IMR-90 (cell line): Measurements from ENCODE around the gene POLR1E. TPM values are rescaled to one million over a fixed set of nuclear protein-coding genes. Genes with fewer than 3 reads are reported as not detected.

Source experiments
- ATAC-seq: fragments of 200-7000 bp; cut with Tn5 transposase; 2 replicates; pipeline ENCODE4 v1.9.1; 2020; ENCODE audit warnings: low read depth, mild to moderate bottlenecking, moderate library complexity
- BruUV-seq: library from RNA; stranded (reverse); fragments of 400-500 nt; replicated peaks from 2 replicates; lab custom pipeline; 2021; lab: Mats Ljungman, UMichigan
- CTCF ChIA-PET: fragments of 300-600 bp; formaldehyde crosslinking; extraction: SDS; loops from one replicate; lab custom pipeline; 2021; ENCODE audit warnings: antibody characterized with exemption; lab: Yijun Ruan, JAX
- POLR2A ChIA-PET: fragments of 300-600 bp; sonication (Branson Sonifier 250); formaldehyde crosslinking; loops from one replicate; lab custom pipeline; 2022; ENCODE audit warnings: antibody characterized with exemption; ENCODE audit not compliant: unreplicated experiment; lab: Charles Lee
- DNase-seq: peaks from one replicate; pipeline ENCODE4 v3.0.0; 2013
- H2AFZ ChIP-seq: replicated peaks from 2 replicates; pipeline ENCODE3; 2013; ENCODE audit warnings: low read length, mild to moderate bottlenecking; ENCODE audit not compliant: poor library complexity
- H2AK5ac ChIP-seq: 2 replicates; pipeline ENCODE4 v1.6.1; 2013; ENCODE audit warnings: low read depth, low read length, inconsistent platforms
- H2AK9ac ChIP-seq: replicated peaks from 2 replicates; pipeline ENCODE3; 2013; ENCODE audit warnings: mild to moderate bottlenecking, low read depth, low read length, moderate library complexity; ENCODE audit not compliant: poor library complexity
- H2BK120ac ChIP-seq: 2 replicates; pipeline ENCODE4 v1.6.1; 2013; ENCODE audit warnings: low read depth, low read length, inconsistent platforms
- H2BK15ac ChIP-seq: 3 replicates; pipeline ENCODE4 v1.6.1; 2013; ENCODE audit warnings: low read depth, low read length, inconsistent platforms
- H2BK20ac ChIP-seq: 2 replicates; pipeline ENCODE4 v1.6.1; 2013; ENCODE audit warnings: low read depth, mild to moderate bottlenecking, inconsistent platforms, low read length, moderate library complexity
- H2BK5ac ChIP-seq: 2 replicates; pipeline ENCODE4 v1.6.1; 2013; ENCODE audit warnings: mild to moderate bottlenecking, low read depth, low read length, inconsistent platforms; ENCODE audit not compliant: poor library complexity, severe bottlenecking
- H3K14ac ChIP-seq: replicated peaks from 2 replicates; pipeline ENCODE4 v1.6.1; 2013; ENCODE audit warnings: low read depth, low read length, inconsistent platforms
- H3K18ac ChIP-seq: 2 replicates; pipeline ENCODE4 v1.6.1; 2013; ENCODE audit warnings: low read depth, low read length, control low read depth
- H3K23ac ChIP-seq: 2 replicates; pipeline ENCODE4 v1.6.1; 2013; ENCODE audit warnings: low read depth, low read length, inconsistent platforms
- H3K27ac ChIP-seq: 2 replicates; pipeline ENCODE4 v1.5.1; 2013; ENCODE audit warnings: mild to moderate bottlenecking, control low read depth, low read length; ENCODE audit not compliant: insufficient read depth
- H3K27me3 ChIP-seq: 2 replicates; pipeline ENCODE4 v1.6.1; 2013; ENCODE audit warnings: low read length; ENCODE audit not compliant: control insufficient read depth, insufficient read depth
- H3K36me3 ChIP-seq: 2 replicates; pipeline ENCODE4 v1.6.1; 2013; ENCODE audit warnings: low read length, mixed read lengths; ENCODE audit not compliant: control insufficient read depth, insufficient read depth
- H3K4ac ChIP-seq: 2 replicates; pipeline ENCODE4 v1.6.1; 2013; ENCODE audit warnings: low read depth, low read length, inconsistent platforms
- H3K4me1 ChIP-seq: 2 replicates; pipeline ENCODE4 v1.6.1; 2013; ENCODE audit warnings: low read length, mixed read lengths; ENCODE audit not compliant: control insufficient read depth, insufficient read depth
- H3K4me2 ChIP-seq: 2 replicates; pipeline ENCODE4 v1.6.1; 2013; ENCODE audit warnings: low read depth, mild to moderate bottlenecking, control low read depth, low read length, moderate library complexity
- H3K4me3 ChIP-seq: 2 replicates; pipeline ENCODE4 v1.5.1; 2013; ENCODE audit warnings: low read depth, mild to moderate bottlenecking, control low read depth, low read length, moderate library complexity; ENCODE audit not compliant: insufficient read depth
- H3K56ac ChIP-seq: 2 replicates; pipeline ENCODE4 v1.6.1; 2013; ENCODE audit warnings: low read length, inconsistent platforms; ENCODE audit not compliant: insufficient read depth; ENCODE audit errors: extremely low read depth
- H3K79me1 ChIP-seq, 2 experiments: 2 replicates each; pipeline ENCODE4 v1.6.1; 2013; ENCODE audit warnings: low read length in 2 of 2, inconsistent platforms in 1 of 2, low read depth in 1 of 2
- H3K9ac ChIP-seq: 2 replicates; pipeline ENCODE4 v1.6.1; 2013; ENCODE audit warnings: low read depth, low read length, control low read depth
- H3K9me1 ChIP-seq: 2 replicates; pipeline ENCODE4 v1.6.1; 2013; ENCODE audit warnings: low read length, inconsistent platforms; ENCODE audit not compliant: insufficient read depth
- H3K9me3 ChIP-seq: 2 replicates; pipeline ENCODE4 v1.6.1; 2013; ENCODE audit warnings: low read length; ENCODE audit not compliant: control insufficient read depth, insufficient read depth
- H4K20me1 ChIP-seq: 2 replicates; pipeline ENCODE4 v1.6.1; 2013; ENCODE audit warnings: low read length, inconsistent platforms; ENCODE audit not compliant: insufficient read depth
- H4K5ac ChIP-seq: 2 replicates; pipeline ENCODE4 v1.6.1; 2013; ENCODE audit warnings: mild to moderate bottlenecking, low read depth, low read length, control low read depth
- H4K8ac ChIP-seq, 2 experiments: 2 replicates each; pipeline ENCODE4 v1.6.1; 2013; ENCODE audit warnings: low read depth in 2 of 2, low read length in 2 of 2, control low read depth in 1 of 2, inconsistent platforms in 1 of 2
- H4K91ac ChIP-seq: 2 replicates; pipeline ENCODE4 v1.6.1; 2013; ENCODE audit warnings: low read depth, low read length, inconsistent platforms; ENCODE audit not compliant: insufficient read depth
- BHLHE40 ChIP-seq: fragments of 150-350 bp; IDR thresholded peaks from 2 replicates; pipeline ENCODE4 v1.6.1; 2016; ENCODE audit warnings: mild to moderate bottlenecking, low read depth, low read length
- CTCF ChIP-seq: conservative IDR thresholded peaks from 2 replicates; pipeline ENCODE4 v1.5.1; 2012; ENCODE audit warnings: mild to moderate bottlenecking, low read depth, low read length, improper control_type of control experiment
- WGBS, 2 experiments: methylation state at CpG; one replicate each; pipeline versions ENCODE4 v1.1.5 to v1.1.7; 2013; ENCODE audit warnings: missing lambda C conversion rate in 2 of 2; ENCODE audit not compliant: insufficient read length in 1 of 2; ENCODE audit errors: extremely low coverage in 2 of 2; 5-methylcytosine and 5-hydroxymethylcytosine counted together
- dilution Hi-C: fragments of 300-500 bp; cut with HindIII; formaldehyde crosslinking; loops from one replicate; pipeline ENCODE4 v1.14.3; 2018; ENCODE audit warnings: low sequenced_read_pairs; ENCODE audit not compliant: unreplicated experiment
- in situ Hi-C: fragments of 300-500 bp; cut with MboI; formaldehyde crosslinking; loops from 3 replicates; pipeline ENCODE4 v1.14.3; 2019; ENCODE audit warnings: low sequenced_read_pairs, inconsistent platforms, mixed read lengths
- intact Hi-C: fragments of 100-400 bp; cut with micrococcal nuclease; formaldehyde crosslinking; loops from 2 replicates; pipeline ENCODE4 v1.10.0; 2022
- polyA plus RNA-seq, 3 experiments: library from polyadenylated mRNA; depleted of rRNA; stranded (reverse); fragments of >200 nt; gene quantifications; 2 replicates each; pipeline ENCODE4 v1.2.3, GENCODE V29; 2012; ENCODE audit warnings: low replicate concordance in 1 of 3
- total RNA-seq: library from RNA; depleted of rRNA; stranded (reverse); fragments of >200 nt; gene quantifications from 2 replicates; pipeline ENCODE4 v1.2.3, GENCODE V29; 2012

The POLR1E gene
- total and polyA plus RNA-seq, 2 of the 4 experiments (the other 2 are of a cell fraction): 48.0 to 71.9 TPM

- intact Hi-C loops: no loop called here
- no peak overlapping the region for H3K4me3 ChIP-seq
- no peak overlapping the region for H3K4ac ChIP-seq
- ATAC-seq (no peak), DNase-seq (no peak)
- H3K56ac ChIP-seq: no peak overlapping the region
- no peak overlapping the region for H4K8ac ChIP-seq
- POLR2A ChIA-PET: interaction anchor here (0.6 kb wide), 1 partner anchor 16 kb away, joined by 3 read pairs; no protein-coding TSS in a partner anchor
- H3K23ac ChIP-seq: no peak overlapping the region
- H3K9me3 ChIP-seq: no peaks in the 10 kb centered on the region
- 100% methylated on average over 1 of the region's 3 CpGs; no CpG with 5 or more reads in 1 of the 2 experiments for whole genome bisulfite sequencing, 2 experiments
- no peaks in the 10 kb centered on the region for H3K27me3 ChIP-seq
- H2BK15ac ChIP-seq: no peak overlapping the region
- H3K9ac ChIP-seq: no peak overlapping the region
- no peaks in the 10 kb centered on the region for H3K4me1 ChIP-seq
- dilution Hi-C loops: no loop called here
- H2BK120ac ChIP-seq: no peak overlapping the region
- in situ Hi-C loops: no loop called here
- peaks cover 6% of the 10 kb centered on the region; the same call in 1 of the 2 replicates for H3K9me1 ChIP-seq
- H2BK20ac ChIP-seq: no peak overlapping the region
- H4K5ac ChIP-seq: no peak overlapping the region
- no peak overlapping the region for H3K14ac ChIP-seq
- no TSS peak for BruUV-seq
- H2AK5ac ChIP-seq: no peak overlapping the region
- H3K18ac ChIP-seq: no peak overlapping the region
- H4K20me1 ChIP-seq: 0 out of 2 replicates have a peak, but pooled peaks cover 3% of the 10 kb centered on the region
- TF ChIP-seq CTCF (no peak), BHLHE40 (no peak)
- CTCF ChIA-PET: no interaction called here
- no peak overlapping the region for H3K27ac ChIP-seq
- H4K91ac ChIP-seq: no peak overlapping the region
- H3K79me1 ChIP-seq: no peaks in the 10 kb centered on the region; a peak in 1 of 4 replicates
- no peak overlapping the region for H3K4me2 ChIP-seq
- H2AK9ac ChIP-seq: no peak overlapping the region
- peaks cover 22% of the 10 kb centered on the region for H3K36me3 ChIP-seq
- no peak overlapping the region for H2AFZ ChIP-seq
- no peak overlapping the region for H2BK5ac ChIP-seq
Observed at GRCh38 chr9:37508834-37509206, 23.1 kb downstream of the POLR1E start.
